ENCODE data around the gene PPM1F.

PPM1F gene

DNA sequence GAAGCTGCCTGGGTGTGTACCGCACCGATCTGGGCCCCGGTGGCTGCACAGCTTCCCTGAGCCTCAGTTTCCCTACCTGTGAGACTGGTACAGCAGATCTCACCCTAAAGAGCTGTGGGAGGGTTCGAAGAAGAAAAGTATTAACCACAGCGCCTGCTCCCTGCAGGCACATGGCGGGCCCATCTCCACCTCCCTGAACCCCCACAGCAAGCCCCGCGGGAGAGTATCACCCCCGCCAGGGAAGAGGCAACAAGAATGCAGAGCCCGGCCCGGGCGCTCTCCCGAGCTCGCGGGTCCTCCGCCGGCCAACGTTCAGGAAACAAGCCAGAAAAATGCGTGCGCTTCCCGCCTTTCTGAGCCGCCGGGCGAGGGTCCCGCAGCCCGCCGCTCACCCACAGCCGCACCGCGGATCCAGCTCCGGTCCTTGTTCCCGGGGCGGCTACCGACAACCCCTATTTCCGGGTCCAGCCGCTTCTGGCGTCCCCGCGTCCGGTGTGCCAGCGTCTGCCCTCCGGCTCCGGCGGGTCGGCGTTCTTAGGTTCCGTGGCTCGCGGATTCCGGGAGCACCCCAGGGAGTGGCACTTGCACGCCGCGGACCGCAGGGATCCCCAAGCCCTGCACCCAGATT lies 29.8 kb upstream of the PPM1F start, which contains the start of gene TOP3B:
TOP3B (minus strand) TSS at position 450 of the 628 bp plus-strand sequence. CDS start 7,078 bp downstream, outside the sequence.
- H3K4me3 Mint-ChIP-seq = peak within 1 kb of the TSS; percentile 91
- H3K27ac Mint-ChIP-seq = peak within 1 kb of the TSS; percentile 84
- H3K4me1 Mint-ChIP-seq (ENCODE audit: low read depth) = peaks cover 30% of the 10 kb centered on the region
- no peaks in the 10 kb centered on the region for H3K9me3 Mint-ChIP-seq (ENCODE audit: low read depth)
- no peaks in the 10 kb centered on the region for H3K27me3 Mint-ChIP-seq
- no peaks in the 10 kb centered on the region for H3K36me3 Mint-ChIP-seq

DNA sequence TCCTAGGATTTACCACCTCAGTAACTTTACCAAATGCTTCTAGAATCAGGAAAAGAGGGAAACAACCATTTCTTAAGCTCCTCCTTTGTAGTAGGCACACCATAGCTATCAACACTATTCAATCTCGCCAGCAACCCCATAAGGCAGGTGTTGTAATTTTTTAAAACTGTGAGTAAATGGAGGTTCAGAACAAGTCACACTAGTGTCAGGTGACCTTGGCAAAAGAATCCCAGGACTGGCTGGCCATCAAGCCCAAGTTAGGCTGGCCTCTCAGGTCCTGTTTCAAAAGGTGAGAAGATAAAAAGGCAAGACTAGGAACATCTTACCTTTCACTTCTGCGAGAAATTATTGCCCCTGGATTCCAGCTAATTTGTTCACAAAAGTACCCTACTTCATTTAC lies 29.2 kb upstream of the PPM1F start:
- no peaks in the 10 kb centered on the region for H3K27me3 Mint-ChIP-seq
- H3K9me3 Mint-ChIP-seq (ENCODE audit: low read depth) = no peaks in the 10 kb centered on the region
- peaks cover 30% of the 10 kb centered on the region for H3K4me1 Mint-ChIP-seq (ENCODE audit: low read depth)
- peak overlapping the region; percentile 84 for H3K27ac Mint-ChIP-seq
- H3K36me3 Mint-ChIP-seq = no peaks in the 10 kb centered on the region
- H3K4me3 Mint-ChIP-seq = peak overlapping the region; percentile 91

DNA sequence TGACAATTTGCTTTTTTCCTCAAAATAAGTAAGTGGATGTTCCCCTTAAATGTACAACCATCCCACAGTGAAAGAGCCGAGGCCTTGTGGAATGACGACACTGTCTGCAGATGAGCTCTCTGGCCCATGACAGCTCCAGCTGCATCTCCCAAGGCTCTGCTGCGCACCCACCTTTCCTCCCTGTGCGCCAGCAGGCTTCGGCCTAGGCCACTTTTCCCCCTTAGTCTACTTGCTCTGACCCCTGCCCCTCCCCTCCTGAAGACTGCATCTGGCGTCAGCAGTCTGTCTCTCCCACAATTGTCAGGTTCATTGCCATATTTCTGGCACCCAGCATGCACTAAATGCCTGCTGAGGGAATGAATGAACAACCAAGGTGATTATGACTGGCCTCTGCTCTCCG lies 27.9 kb upstream of the PPM1F start:
- H3K9me3 Mint-ChIP-seq (ENCODE audit: low read depth) = no peaks in the 10 kb centered on the region
- H3K27me3 Mint-ChIP-seq = no peaks in the 10 kb centered on the region
- peaks cover 35% of the 10 kb centered on the region for H3K4me1 Mint-ChIP-seq (ENCODE audit: low read depth)
- peak overlapping the region; percentile 91 for H3K4me3 Mint-ChIP-seq
- no peak overlapping the region for H3K27ac Mint-ChIP-seq
- H3K36me3 Mint-ChIP-seq = no peaks in the 10 kb centered on the region

DNA sequence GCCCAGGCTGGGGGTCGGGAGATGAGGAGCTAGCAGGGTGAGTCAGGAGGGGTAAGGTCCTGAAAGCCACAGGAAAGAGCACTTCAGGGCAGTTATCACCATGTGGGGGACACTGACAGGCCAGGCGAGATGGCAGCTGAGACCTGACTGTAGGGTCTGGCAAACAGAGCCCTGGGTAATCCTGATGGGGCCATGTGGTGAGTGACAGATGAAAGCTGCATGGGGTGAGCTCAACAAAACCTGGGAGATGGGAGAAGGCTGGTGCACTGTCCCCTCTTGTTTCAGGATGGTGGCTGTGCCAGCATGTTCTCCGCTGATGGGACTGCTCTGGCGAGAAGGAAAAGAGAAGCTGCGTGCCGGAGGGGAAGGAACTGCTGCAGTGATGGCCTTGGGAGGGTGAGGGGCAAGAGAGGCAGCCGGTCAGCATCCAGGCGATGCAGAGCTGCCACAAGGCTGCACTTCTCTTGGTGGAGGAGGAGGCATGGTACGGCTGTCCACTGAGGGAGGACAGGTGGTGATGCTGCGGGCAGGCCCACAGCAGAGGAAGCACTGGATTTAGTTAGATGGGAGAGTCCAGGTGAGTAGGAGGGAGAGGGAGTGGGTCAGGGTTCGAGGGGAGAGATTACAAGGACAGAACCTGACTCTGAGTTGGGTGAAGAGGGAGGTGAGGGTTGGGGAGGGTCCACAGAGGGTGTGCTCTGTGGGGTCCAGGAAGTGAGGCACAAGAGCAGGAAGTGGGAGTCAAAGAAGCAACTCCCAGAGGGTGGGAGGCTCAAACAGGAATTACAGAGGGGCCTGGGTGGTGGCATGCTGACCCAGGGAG lies 26.1 kb upstream of the PPM1F start:
- Mint-ChIP-seq H3K4me3 (no peak overlapping the region), H3K9me3 (ENCODE audit: low read depth) (no peaks in the 10 kb centered on the region), H3K4me1 (ENCODE audit: low read depth) (peaks cover 36% of the 10 kb centered on the region), H3K27ac (peak overlapping the region; percentile 54), H3K36me3 (no peaks in the 10 kb centered on the region), H3K27me3 (no peaks in the 10 kb centered on the region)

DNA sequence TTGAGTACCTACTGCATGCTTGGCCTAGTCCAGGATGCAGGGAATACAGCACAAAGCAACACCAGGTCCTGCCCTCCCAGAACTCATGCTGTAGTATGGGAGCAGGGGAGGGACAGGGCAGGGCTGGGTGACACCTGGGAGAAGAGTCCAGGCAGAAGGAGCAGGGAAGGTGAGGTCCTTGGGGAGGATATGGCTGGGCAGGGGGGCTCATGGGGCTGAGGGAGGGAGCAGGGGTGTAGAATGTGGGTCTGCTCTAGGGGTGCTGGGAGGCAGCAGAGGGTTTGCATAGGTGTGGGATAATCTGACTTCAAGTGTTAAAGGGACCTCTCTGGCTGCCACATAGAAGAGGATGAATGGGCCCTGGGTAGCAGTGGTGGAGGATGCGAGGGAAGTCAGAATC lies 25.2 kb upstream of the PPM1F start:
- no peaks in the 10 kb centered on the region for H3K9me3 Mint-ChIP-seq (ENCODE audit: low read depth)
- H3K4me1 Mint-ChIP-seq (ENCODE audit: low read depth) = peaks cover 36% of the 10 kb centered on the region
- no peaks in the 10 kb centered on the region for H3K27me3 Mint-ChIP-seq
- H3K27ac Mint-ChIP-seq = no peak overlapping the region
- H3K36me3 Mint-ChIP-seq = no peaks in the 10 kb centered on the region
- H3K4me3 Mint-ChIP-seq = no peak overlapping the region

DNA sequence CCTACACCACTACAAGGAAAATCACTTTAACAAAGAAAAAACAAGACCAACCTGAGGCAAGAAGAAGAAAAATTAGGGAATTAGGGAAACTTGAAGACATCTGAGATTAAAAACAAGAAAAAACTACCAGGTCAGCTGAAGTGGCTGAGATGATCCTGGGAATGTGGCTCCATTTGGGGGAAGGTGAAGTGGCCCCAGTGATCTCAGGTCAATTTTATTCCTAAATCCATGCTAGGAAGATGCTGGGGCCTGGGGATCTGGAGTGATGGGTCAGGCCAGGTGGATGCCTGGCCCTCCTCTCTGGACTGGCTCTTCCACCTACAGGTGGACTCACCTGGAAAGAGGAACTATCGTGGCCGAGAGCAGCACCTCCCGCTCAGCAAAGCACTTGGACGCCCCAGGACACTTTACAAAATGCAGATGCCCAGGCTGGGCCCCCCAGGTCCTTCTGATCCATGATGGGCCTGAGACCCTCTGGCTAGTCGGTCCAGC lies 23.3 kb upstream of the PPM1F start:
- no peaks in the 10 kb centered on the region for H3K27me3 Mint-ChIP-seq
- peaks cover 28% of the 10 kb centered on the region for H3K4me1 Mint-ChIP-seq (ENCODE audit: low read depth)
- no peaks in the 10 kb centered on the region for H3K36me3 Mint-ChIP-seq
- H3K27ac Mint-ChIP-seq = no peak overlapping the region
- H3K9me3 Mint-ChIP-seq (ENCODE audit: low read depth) = no peaks in the 10 kb centered on the region
- no peak overlapping the region for H3K4me3 Mint-ChIP-seq

DNA sequence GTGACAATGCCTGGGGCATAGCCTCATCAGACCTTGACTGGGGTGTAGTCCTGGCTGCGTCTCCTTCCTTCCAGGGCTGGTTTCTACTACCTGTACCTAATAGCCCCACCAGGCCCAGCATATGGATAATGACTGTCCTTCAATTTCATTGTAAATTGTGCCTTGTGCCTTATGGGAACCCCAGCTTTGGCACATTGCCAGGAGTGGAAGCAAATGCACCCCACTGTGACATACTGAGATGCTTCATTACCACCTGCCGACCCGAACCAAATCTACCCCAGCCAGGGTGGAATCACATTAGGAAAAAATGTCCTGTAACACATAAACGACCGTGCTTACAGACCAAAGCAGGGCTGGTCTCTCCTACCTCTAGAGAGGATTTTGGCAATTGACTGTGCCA lies 22.6 kb upstream of the PPM1F start:
- no peak overlapping the region for H3K27ac Mint-ChIP-seq
- H3K36me3 Mint-ChIP-seq = no peaks in the 10 kb centered on the region
- no peak overlapping the region for H3K4me3 Mint-ChIP-seq

DNA sequence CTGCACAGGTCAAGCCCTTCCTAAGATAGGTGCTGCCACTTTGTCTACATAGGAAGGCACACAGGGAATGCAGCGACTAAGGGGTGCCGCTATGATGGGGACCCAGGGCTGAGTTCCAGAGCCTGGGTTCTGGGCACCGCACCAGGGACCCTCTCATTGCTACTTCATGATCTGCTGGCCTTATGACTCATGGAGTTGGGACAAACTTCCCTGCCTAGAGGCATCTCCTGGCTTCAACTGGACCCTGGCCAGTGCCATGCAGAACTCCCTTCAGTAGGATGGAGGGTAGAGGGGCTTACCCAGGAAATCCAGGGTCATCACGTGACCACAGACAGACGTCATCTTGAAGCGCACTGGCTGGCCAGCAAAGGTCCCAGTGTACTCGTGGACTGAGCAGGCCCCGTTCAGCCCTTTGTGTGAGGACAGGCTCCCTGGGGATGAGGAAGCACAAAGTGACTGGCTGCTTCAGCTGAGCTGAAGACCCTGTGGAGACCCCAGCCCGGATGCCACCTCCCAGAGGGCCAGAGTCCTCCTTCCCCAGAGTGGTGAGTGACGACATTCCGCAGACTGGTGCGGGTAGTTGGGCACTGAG lies 21.5 kb upstream of the PPM1F start:
- no peaks in the 10 kb centered on the region for H3K27me3 Mint-ChIP-seq
- H3K36me3 Mint-ChIP-seq = no peaks in the 10 kb centered on the region
- H3K4me1 Mint-ChIP-seq (ENCODE audit: low read depth) = peaks cover 18% of the 10 kb centered on the region
- H3K27ac Mint-ChIP-seq = no peak overlapping the region
- H3K9me3 Mint-ChIP-seq (ENCODE audit: low read depth) = no peaks in the 10 kb centered on the region
- no peak overlapping the region for H3K4me3 Mint-ChIP-seq

More for the DNA sequence above, 22.6 kb upstream of the PPM1F start:
- Mint-ChIP-seq H3K4me1 (ENCODE audit: low read depth) (peaks cover 24% of the 10 kb centered on the region), H3K9me3 (ENCODE audit: low read depth) (no peaks in the 10 kb centered on the region), H3K27me3 (no peaks in the 10 kb centered on the region)

DNA sequence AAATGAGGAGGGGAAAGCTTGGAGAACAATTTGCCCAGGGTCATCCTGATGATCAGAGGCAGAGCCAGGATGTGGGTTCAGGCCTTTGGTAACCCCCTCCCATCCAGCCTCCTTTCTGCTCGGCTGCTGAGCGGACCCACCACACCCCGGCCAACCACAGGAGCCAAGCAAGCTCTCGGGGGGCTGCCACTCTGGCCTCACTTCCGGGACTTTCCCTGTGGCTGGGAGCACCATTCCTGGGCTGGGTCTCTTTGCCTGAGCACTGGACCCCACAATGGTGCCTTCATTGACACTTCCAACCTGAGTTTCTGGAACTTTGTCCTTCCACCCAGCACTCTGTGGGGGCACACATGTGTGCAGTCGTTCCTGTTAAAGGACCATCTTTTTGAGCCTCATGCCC lies 20.2 kb upstream of the PPM1F start:
- H3K27ac Mint-ChIP-seq = no peak overlapping the region
- no peaks in the 10 kb centered on the region for H3K9me3 Mint-ChIP-seq (ENCODE audit: low read depth)
- no peaks in the 10 kb centered on the region for H3K27me3 Mint-ChIP-seq
- peaks cover 8% of the 10 kb centered on the region for H3K4me1 Mint-ChIP-seq (ENCODE audit: low read depth)
- no peak overlapping the region for H3K4me3 Mint-ChIP-seq
- H3K36me3 Mint-ChIP-seq = no peaks in the 10 kb centered on the region

DNA sequence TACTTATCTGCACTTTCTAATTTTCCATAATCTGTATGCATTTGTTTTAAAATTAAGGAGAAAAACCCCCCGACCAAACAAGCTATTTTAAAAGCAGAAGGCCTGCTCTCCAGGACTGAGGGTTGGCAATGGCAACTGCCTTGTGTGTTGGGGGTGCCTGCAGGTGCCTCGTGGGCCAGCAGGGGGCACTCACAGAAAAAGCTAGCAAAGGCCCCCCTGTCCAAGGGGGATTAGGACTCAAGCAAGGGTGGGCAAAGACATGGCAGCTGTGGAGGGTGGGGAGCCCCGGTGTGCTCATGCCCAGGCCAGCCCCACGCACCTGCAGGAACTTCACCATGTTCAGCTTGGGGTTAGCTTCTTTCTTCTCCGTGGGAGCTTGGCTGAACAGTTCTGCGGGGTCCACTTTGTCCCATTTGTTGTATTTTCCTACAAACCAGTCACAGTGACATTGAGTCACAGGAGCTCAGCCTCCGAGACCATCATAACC lies 19.7 kb upstream of the PPM1F start:
- H3K9me3 Mint-ChIP-seq (ENCODE audit: low read depth) = no peaks in the 10 kb centered on the region
- no peak overlapping the region for H3K4me3 Mint-ChIP-seq
- H3K27ac Mint-ChIP-seq = no peak overlapping the region
- peaks cover 8% of the 10 kb centered on the region for H3K4me1 Mint-ChIP-seq (ENCODE audit: low read depth)
- H3K27me3 Mint-ChIP-seq = no peaks in the 10 kb centered on the region
- H3K36me3 Mint-ChIP-seq = peaks cover 1% of the 10 kb centered on the region

DNA sequence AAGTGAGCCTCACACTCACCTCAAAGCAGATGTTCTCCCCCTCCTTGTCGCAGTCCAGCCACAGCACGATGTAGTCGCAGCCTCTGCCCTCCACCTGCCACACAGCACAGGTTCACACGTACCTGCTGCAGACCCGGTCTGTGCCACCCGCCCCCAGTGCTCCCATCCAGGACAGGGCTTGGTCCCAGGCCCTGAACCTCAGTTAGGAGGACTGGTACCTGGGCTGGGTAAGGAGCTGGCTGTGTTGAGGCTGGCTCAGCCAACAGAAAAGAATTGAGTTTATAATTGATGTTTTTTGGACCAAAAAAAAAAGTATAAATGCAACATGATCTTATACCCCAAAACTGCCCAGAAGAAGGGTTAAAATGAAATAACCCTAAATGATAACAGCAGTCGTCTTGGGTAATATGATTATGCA lies 19.2 kb upstream of the PPM1F start:
- Mint-ChIP-seq H3K9me3 (ENCODE audit: low read depth) (no peaks in the 10 kb centered on the region), H3K27ac (no peak overlapping the region), H3K36me3 (peaks cover 5% of the 10 kb centered on the region), H3K4me1 (ENCODE audit: low read depth) (peaks cover 9% of the 10 kb centered on the region), H3K4me3 (no peak overlapping the region), H3K27me3 (no peaks in the 10 kb centered on the region)

DNA sequence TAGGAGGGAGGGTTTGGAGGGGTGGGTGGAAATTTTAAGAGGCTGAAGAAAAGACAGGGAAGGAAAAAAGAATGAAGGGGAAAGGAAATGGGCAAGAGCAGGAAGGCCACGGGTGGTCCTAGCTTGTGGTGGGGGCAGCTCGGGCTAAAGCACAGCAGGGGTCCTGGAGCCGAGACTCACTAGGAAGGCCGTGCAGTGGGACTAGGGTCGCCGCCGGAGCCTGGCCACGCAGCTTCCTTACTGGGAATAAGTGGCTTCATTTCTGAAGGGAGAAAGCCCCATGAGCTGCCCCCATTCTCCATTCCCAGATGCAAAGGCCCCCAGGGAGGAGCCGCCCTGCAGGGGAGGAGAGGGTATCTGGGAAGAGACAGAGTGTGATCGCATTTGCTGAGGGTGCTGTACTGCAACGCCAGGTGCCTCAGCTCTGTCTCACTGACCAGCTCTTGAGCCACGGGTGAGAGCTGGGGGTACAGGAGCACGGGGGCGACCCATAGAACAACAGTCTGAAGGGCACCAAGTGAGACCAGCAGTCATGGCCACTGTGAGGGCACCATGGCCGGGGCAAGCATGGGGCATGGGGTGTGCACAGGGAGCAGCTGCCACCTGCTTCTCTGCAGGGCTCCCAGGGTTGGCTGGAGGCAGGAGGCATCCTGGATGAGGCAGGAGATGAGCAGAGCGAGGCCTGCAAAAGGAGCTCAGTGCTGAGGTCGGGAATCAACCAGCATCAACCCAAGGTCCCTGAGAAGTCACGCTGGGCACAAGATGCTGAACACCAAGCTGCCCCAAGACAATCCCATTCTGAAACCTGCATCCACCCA lies 18.4 kb upstream of the PPM1F start:
- Mint-ChIP-seq H3K27me3 (no peaks in the 10 kb centered on the region), H3K27ac (no peak overlapping the region), H3K9me3 (ENCODE audit: low read depth) (no peaks in the 10 kb centered on the region), H3K36me3 (peaks cover 5% of the 10 kb centered on the region), H3K4me1 (ENCODE audit: low read depth) (peaks cover 7% of the 10 kb centered on the region), H3K4me3 (no peak overlapping the region)

DNA sequence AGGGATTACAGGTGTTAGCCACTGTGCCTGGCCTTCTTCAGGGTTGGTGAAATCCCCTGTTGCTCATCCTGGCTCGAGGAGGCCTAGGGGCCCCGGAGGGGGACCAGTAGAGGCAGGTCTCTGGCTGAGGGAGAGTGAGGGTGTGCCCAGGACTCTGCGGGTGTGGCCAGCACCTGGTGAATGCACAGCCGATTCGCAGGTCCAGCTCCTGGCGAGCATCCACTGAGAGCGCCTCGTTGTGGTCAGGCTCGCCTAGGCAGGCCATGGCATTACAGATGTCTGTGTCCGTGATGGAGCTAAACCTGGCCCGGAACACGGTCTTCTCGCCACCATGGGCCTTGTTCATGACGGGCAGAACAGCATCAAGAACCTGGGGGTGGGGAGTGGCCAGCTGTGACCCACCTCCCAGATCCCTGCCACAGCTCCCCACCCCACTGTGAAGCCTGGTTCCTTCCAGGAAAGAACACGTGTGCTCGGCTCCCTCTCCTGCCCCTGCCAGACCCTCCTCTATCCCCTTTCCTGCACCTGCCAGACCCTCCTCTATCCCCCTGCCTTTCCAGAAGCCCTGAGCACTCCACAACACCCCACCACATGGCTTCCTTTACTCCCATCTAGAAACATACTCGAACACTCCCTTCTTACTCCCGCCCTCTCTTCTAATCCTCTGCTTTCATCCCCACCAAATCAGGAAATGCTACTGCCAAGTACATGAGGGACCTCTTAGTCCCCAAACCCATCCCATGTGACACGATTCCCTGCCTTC lies 17.6 kb upstream of the PPM1F start:
- peaks cover 5% of the 10 kb centered on the region for H3K36me3 Mint-ChIP-seq
- no peaks in the 10 kb centered on the region for H3K9me3 Mint-ChIP-seq (ENCODE audit: low read depth)
- H3K27me3 Mint-ChIP-seq = no peaks in the 10 kb centered on the region

More for the DNA sequence above, 17.6 kb upstream of the PPM1F start:
- Mint-ChIP-seq H3K4me3 (no peak overlapping the region), H3K27ac (no peak overlapping the region), H3K4me1 (ENCODE audit: low read depth) (peaks cover 3% of the 10 kb centered on the region)

Measured in activated naive CD8-positive, alpha-beta T cell (primary cell).